Measurements from ENCODE around the gene GRID1. TPM values are rescaled to one million over a fixed set of nuclear protein-coding genes. Genes with fewer than 3 reads are reported as not detected.

Gene GRID1
- total RNA-seq, 1 experiment from 2014 or later = 0.07 TPM

- H3K9me2 ChIP-seq (replicated peaks; ENCODE audit: insufficient read depth, low read length) = no peaks in the 10 kb centered on the region
- no peaks in the 10 kb centered on the region for H3K36me3 ChIP-seq (ENCODE audit: insufficient read depth, low read length)
- H2AFZ ChIP-seq (ENCODE audit: low read length) = no peak overlapping the region
- no peaks in the 10 kb centered on the region for H3K79me2 ChIP-seq (ENCODE audit: low read length)
- no peak for DNase-seq
- H3K9ac ChIP-seq (ENCODE audit: low read length) = no peak overlapping the region
- H3K27ac ChIP-seq (ENCODE audit: low read length) = no peak overlapping the region
- H3K9me3 ChIP-seq (ENCODE audit: low read length) = no peaks in the 10 kb centered on the region
- H3K4me3 ChIP-seq (ENCODE audit: low read length) = no peak overlapping the region
- no peaks in the 10 kb centered on the region; the same call in 1 of the 2 replicates for H3K4me1 ChIP-seq (ENCODE audit: low read length)
- H3K4me2 ChIP-seq (ENCODE audit: low read depth, low read length, poor library complexity, severe bottlenecking) = no peak overlapping the region
- H3K27me3 ChIP-seq (ENCODE audit: low read length) = no peaks in the 10 kb centered on the region
- H4K20me1 ChIP-seq (ENCODE audit: insufficient read depth, low read depth, low read length) = no peaks in the 10 kb centered on the region
Measured at GRCh38 chr10:86162696-86163400, 203.7 kb downstream of the GRID1 start.

GRCh38 chr10:86162036-86162435 is 204.6 kb downstream of the GRID1 start:
- Histone ChIP-seq H3K79me2 (ENCODE audit: low read length) (no peaks in the 10 kb centered on the region), H4K20me1 (ENCODE audit: insufficient read depth, low read depth, low read length) (no peaks in the 10 kb centered on the region), H3K9me2 (replicated peaks; ENCODE audit: insufficient read depth, low read length) (no peaks in the 10 kb centered on the region), H2AFZ (ENCODE audit: low read length) (no peak overlapping the region), H3K4me3 (ENCODE audit: low read length) (no peak overlapping the region), H3K9me3 (ENCODE audit: low read length) (no peaks in the 10 kb centered on the region), H3K36me3 (ENCODE audit: insufficient read depth, low read length) (no peaks in the 10 kb centered on the region), H3K27me3 (ENCODE audit: low read length) (no peaks in the 10 kb centered on the region), H3K27ac (ENCODE audit: low read length) (no peak overlapping the region), H3K4me2 (ENCODE audit: low read depth, low read length, poor library complexity, severe bottlenecking) (no peak overlapping the region), H3K4me1 (ENCODE audit: low read length) (no peaks in the 10 kb centered on the region; the same call in 1 of the 2 replicates), H3K9ac (ENCODE audit: low read length) (no peak overlapping the region)
- no peak for DNase-seq

DNA sequence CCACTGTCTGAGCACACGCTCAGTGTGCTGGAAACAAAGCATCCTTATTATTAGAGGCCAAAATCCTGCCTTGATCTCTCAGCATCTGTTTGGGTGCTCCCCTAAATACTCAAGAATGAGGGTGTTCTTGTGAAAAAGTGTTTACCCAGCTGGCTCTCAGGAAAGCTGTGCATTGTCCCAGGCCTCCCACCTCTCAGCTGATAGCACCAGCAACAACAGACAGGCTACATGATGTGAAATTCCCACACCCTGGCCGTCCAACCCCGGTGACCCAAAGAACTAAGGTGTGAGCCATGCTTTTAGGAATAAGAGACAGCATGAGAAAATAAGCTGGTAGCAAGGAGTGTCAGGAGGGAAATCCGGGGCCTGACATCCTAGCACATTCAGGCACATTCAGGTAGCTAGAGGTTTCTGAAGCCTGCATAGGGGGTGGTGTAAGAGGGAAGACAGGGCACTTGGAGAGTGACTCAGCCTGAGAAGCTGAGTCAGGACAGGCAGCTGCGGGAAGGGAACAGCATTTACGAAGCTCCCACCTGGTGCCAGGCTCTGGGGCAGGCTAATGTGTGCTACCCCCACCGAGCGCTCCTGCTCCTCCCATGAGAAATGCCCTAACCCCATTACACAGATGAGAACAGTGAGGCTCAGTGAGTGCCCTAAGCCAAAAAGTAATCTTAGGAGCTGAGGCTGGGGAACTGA is 205.6 kb downstream of the GRID1 start:
- Histone ChIP-seq H3K9me2 (replicated peaks; ENCODE audit: insufficient read depth, low read length) (no peaks in the 10 kb centered on the region), H3K27ac (ENCODE audit: low read length) (no peak overlapping the region), H3K27me3 (ENCODE audit: low read length) (no peaks in the 10 kb centered on the region), H3K9me3 (ENCODE audit: low read length) (no peaks in the 10 kb centered on the region), H3K4me1 (ENCODE audit: low read length) (no peaks in the 10 kb centered on the region), H3K9ac (ENCODE audit: low read length) (no peak overlapping the region), H2AFZ (ENCODE audit: low read length) (no peak overlapping the region), H4K20me1 (ENCODE audit: insufficient read depth, low read depth, low read length) (no peaks in the 10 kb centered on the region), H3K4me3 (ENCODE audit: low read length) (no peak overlapping the region), H3K4me2 (ENCODE audit: low read depth, low read length, poor library complexity, severe bottlenecking) (no peak overlapping the region), H3K36me3 (ENCODE audit: insufficient read depth, low read length) (no peaks in the 10 kb centered on the region), H3K79me2 (ENCODE audit: low read length) (no peaks in the 10 kb centered on the region)
- DNase-seq = no peak

GRCh38 chr10:86159797-86160196 is 206.8 kb downstream of the GRID1 start:
- H3K79me2 ChIP-seq (ENCODE audit: low read length) = no peaks in the 10 kb centered on the region
- no peaks in the 10 kb centered on the region for H3K27me3 ChIP-seq (ENCODE audit: low read length)
- no peak overlapping the region for H3K4me2 ChIP-seq (ENCODE audit: low read depth, low read length, poor library complexity, severe bottlenecking)
- H4K20me1 ChIP-seq (ENCODE audit: insufficient read depth, low read depth, low read length) = no peaks in the 10 kb centered on the region
- no peak for DNase-seq
- H3K9ac ChIP-seq (ENCODE audit: low read length) = no peak overlapping the region
- H3K4me1 ChIP-seq (ENCODE audit: low read length) = no peaks in the 10 kb centered on the region
- H2AFZ ChIP-seq (ENCODE audit: low read length) = no peak overlapping the region
- no peak overlapping the region for H3K4me3 ChIP-seq (ENCODE audit: low read length)
- H3K27ac ChIP-seq (ENCODE audit: low read length) = no peak overlapping the region
- no peaks in the 10 kb centered on the region for H3K36me3 ChIP-seq (ENCODE audit: insufficient read depth, low read length)
- H3K9me3 ChIP-seq (ENCODE audit: low read length) = no peaks in the 10 kb centered on the region
- H3K9me2 ChIP-seq (replicated peaks; ENCODE audit: insufficient read depth, low read length) = no peaks in the 10 kb centered on the region

DNA sequence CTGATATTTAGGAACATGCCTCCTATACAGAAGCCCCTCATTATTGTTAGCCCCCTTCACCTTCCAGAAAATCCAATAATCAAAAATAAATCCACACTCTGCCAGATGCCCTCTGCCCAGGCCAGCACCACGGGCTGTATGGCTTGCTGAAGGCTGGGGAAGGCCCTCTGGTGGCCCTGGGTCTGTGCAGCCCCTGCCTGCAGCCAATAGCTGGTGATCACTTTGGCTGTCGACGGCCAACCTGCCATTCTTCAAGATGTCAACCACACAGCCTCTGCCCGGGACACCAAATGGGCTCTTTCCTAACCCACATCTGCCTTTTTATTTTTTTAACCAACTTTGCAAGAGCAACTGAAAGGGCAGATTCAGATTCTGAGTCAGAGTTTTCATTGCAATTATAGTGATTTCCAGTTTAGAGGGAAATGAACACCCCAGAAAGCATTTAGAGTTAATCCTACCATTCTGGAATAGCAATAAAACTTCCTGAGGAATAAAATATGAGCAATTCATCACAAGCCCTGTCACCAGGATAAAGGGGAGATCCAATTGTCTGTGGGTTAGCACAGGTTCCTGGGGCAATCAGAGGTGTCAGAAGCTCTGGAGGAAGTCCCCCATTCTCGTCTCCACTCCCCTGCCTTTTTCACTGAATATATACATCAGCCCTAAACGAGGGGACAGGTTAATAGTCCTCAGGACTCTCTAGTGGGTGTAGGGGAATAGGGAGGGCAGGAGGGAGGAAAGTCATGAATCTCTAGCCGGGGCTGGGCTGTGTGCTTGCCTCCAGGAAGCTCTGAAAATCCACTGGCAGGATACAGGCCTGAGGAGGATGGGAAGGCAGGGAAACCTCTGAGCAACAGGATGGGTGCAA is 211.3 kb downstream of the GRID1 start:
- H3K4me3 ChIP-seq (ENCODE audit: low read length) = no peak overlapping the region
- no peaks in the 10 kb centered on the region for H4K20me1 ChIP-seq (ENCODE audit: insufficient read depth, low read depth, low read length)
- peaks cover 15% of the 10 kb centered on the region for H3K4me1 ChIP-seq (ENCODE audit: low read length)
- H3K9me2 ChIP-seq (replicated peaks; ENCODE audit: insufficient read depth, low read length) = no peaks in the 10 kb centered on the region
- no peaks in the 10 kb centered on the region for H3K79me2 ChIP-seq (ENCODE audit: low read length)
- no peak for DNase-seq
- H3K9me3 ChIP-seq (ENCODE audit: low read length) = no peaks in the 10 kb centered on the region
- H3K27ac ChIP-seq (ENCODE audit: low read length) = no peak overlapping the region
- H3K9ac ChIP-seq (ENCODE audit: low read length) = no peak overlapping the region
- H3K36me3 ChIP-seq (ENCODE audit: insufficient read depth, low read length) = no peaks in the 10 kb centered on the region
- H3K4me2 ChIP-seq (ENCODE audit: low read depth, low read length, poor library complexity, severe bottlenecking) = no peak overlapping the region
- no peaks in the 10 kb centered on the region for H3K27me3 ChIP-seq (ENCODE audit: low read length)
- H2AFZ ChIP-seq (ENCODE audit: low read length) = no peak overlapping the region

- no peaks in the 10 kb centered on the region for H3K9me2 ChIP-seq (replicated peaks; ENCODE audit: insufficient read depth, low read length)
- no peaks in the 10 kb centered on the region for H3K9me3 ChIP-seq (ENCODE audit: low read length)
Measured at GRCh38 chr10:86153751-86154150, 212.8 kb downstream of the GRID1 start.

GRCh38 chr10:86152911-86153310 is 213.7 kb downstream of the GRID1 start:
- no peak overlapping the region for H3K4me3 ChIP-seq (ENCODE audit: low read length)
- H3K36me3 ChIP-seq (ENCODE audit: insufficient read depth, low read length) = no peaks in the 10 kb centered on the region
- H3K9ac ChIP-seq (ENCODE audit: low read length) = no peak overlapping the region
- H2AFZ ChIP-seq (ENCODE audit: low read length) = no peak overlapping the region
- no peaks in the 10 kb centered on the region for H3K27me3 ChIP-seq (ENCODE audit: low read length)
- no peak for DNase-seq
- no peaks in the 10 kb centered on the region for H4K20me1 ChIP-seq (ENCODE audit: insufficient read depth, low read depth, low read length)
- H3K9me3 ChIP-seq (ENCODE audit: low read length) = no peaks in the 10 kb centered on the region
- H3K79me2 ChIP-seq (ENCODE audit: low read length) = no peaks in the 10 kb centered on the region
- no peak overlapping the region for H3K4me2 ChIP-seq (ENCODE audit: low read depth, low read length, poor library complexity, severe bottlenecking)
- H3K27ac ChIP-seq (ENCODE audit: low read length) = no peak overlapping the region
- H3K4me1 ChIP-seq (ENCODE audit: low read length) = peaks cover 20% of the 10 kb centered on the region
- H3K9me2 ChIP-seq (replicated peaks; ENCODE audit: insufficient read depth, low read length) = no peaks in the 10 kb centered on the region

More at GRCh38 chr10:86153751-86154150, 212.8 kb downstream of the GRID1 start:
- Histone ChIP-seq H4K20me1 (ENCODE audit: insufficient read depth, low read depth, low read length) (no peaks in the 10 kb centered on the region), H3K36me3 (ENCODE audit: insufficient read depth, low read length) (no peaks in the 10 kb centered on the region), H3K27ac (ENCODE audit: low read length) (no peak overlapping the region), H2AFZ (ENCODE audit: low read length) (no peak overlapping the region), H3K9ac (ENCODE audit: low read length) (no peak overlapping the region), H3K27me3 (ENCODE audit: low read length) (no peaks in the 10 kb centered on the region), H3K4me1 (ENCODE audit: low read length) (peaks cover 20% of the 10 kb centered on the region), H3K79me2 (ENCODE audit: low read length) (no peaks in the 10 kb centered on the region), H3K4me2 (ENCODE audit: low read depth, low read length, poor library complexity, severe bottlenecking) (no peak overlapping the region), H3K4me3 (ENCODE audit: low read length) (no peak overlapping the region)
- DNase-seq = no peak

GRCh38 chr10:86152354-86152753 is 214.2 kb downstream of the GRID1 start:
- no peak overlapping the region for H2AFZ ChIP-seq (ENCODE audit: low read length)
- no peak overlapping the region for H3K4me3 ChIP-seq (ENCODE audit: low read length)
- no peak overlapping the region for H3K27ac ChIP-seq (ENCODE audit: low read length)
- no peaks in the 10 kb centered on the region for H3K79me2 ChIP-seq (ENCODE audit: low read length)
- H3K9me3 ChIP-seq (ENCODE audit: low read length) = no peaks in the 10 kb centered on the region
- H3K4me1 ChIP-seq (ENCODE audit: low read length) = peaks cover 20% of the 10 kb centered on the region
- DNase-seq = no peak
- H3K36me3 ChIP-seq (ENCODE audit: insufficient read depth, low read length) = no peaks in the 10 kb centered on the region
- H3K9ac ChIP-seq (ENCODE audit: low read length) = no peak overlapping the region
- no peaks in the 10 kb centered on the region for H3K9me2 ChIP-seq (replicated peaks; ENCODE audit: insufficient read depth, low read length)
- no peaks in the 10 kb centered on the region for H3K27me3 ChIP-seq (ENCODE audit: low read length)
- H4K20me1 ChIP-seq (ENCODE audit: insufficient read depth, low read depth, low read length) = no peaks in the 10 kb centered on the region
- H3K4me2 ChIP-seq (ENCODE audit: low read depth, low read length, poor library complexity, severe bottlenecking) = no peak overlapping the region

All from Karpas-422 (cell line).